ENCODE results near the gene SUSD3.

GRCh38 chr9:93130861-93131481 is 72.5 kb downstream of the SUSD3 start:
- TF ChIP-seq POLR2AphosphoS5 (IDR thresholded peaks at IDR 0.05; ENCODE audit: low read depth) (no peak), CTCF (IDR thresholded peaks at IDR 0.05; ENCODE audit: insufficient read depth, low read length) (no peak), GABPA (IDR thresholded peaks at IDR 0.05; ENCODE audit: low read depth) (no peak), SPI1 (IDR thresholded peaks at IDR 0.05; ENCODE audit: borderline replicate concordance, low read depth) (peak; percentile 43; the same call in 1 of the 2 replicates)
- TF ChIP-seq, protein P1, sequence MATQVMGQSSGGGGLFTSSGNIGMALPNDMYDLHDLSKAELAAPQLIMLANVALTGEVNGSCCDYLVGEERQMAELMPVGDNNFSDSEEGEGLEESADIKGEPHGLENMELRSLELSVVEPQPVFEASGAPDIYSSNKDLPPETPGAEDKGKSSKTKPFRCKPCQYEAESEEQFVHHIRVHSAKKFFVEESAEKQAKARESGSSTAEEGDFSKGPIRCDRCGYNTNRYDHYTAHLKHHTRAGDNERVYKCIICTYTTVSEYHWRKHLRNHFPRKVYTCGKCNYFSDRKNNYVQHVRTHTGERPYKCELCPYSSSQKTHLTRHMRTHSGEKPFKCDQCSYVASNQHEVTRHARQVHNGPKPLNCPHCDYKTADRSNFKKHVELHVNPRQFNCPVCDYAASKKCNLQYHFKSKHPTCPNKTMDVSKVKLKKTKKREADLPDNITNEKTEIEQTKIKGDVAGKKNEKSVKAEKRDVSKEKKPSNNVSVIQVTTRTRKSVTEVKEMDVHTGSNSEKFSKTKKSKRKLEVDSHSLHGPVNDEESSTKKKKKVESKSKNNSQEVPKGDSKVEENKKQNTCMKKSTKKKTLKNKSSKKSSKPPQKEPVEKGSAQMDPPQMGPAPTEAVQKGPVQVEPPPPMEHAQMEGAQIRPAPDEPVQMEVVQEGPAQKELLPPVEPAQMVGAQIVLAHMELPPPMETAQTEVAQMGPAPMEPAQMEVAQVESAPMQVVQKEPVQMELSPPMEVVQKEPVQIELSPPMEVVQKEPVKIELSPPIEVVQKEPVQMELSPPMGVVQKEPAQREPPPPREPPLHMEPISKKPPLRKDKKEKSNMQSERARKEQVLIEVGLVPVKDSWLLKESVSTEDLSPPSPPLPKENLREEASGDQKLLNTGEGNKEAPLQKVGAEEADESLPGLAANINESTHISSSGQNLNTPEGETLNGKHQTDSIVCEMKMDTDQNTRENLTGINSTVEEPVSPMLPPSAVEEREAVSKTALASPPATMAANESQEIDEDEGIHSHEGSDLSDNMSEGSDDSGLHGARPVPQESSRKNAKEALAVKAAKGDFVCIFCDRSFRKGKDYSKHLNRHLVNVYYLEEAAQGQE (IDR thresholded peaks at IDR 0.05; ENCODE audit: insufficient replicate concordance, low read depth), result no peak

All from HL-60 (cell line).